T-helper 17 cell (primary cell): ENCODE data around the gene LARP4B. TPM values are rescaled to one million over a fixed set of nuclear protein-coding genes. Genes with fewer than 3 reads are reported as not detected.

Experiments used
- ATAC-seq: fragments of 150-1000 bp; cut with Tn5 transposase; 2 replicates; pipeline ENCODE4 v1.10.0; 2021; ENCODE audit warnings: mild to moderate bottlenecking, moderate library complexity
- DNase-seq, 3 donors: peaks; one replicate each; pipeline versions ENCODE4 v3.0.0 to v3.0.0-alpha.2; 2020 to 2021
- H3K9me3 ChIP-seq: one replicate; pipeline ENCODE4 v1.7.0; 2013; ENCODE audit warnings: low read length, mild to moderate bottlenecking; ENCODE audit not compliant: control insufficient read depth, poor library complexity, severe bottlenecking
- H3K27ac Mint-ChIP-seq: one replicate; pipeline ENCODE4 v1.8.0; 2022; ENCODE audit warnings: mild to moderate bottlenecking, moderate library complexity, mixed read lengths
- H3K27me3 Mint-ChIP-seq: one replicate; pipeline ENCODE4 v1.8.0; 2022; ENCODE audit warnings: mixed read lengths
- H3K36me3 Mint-ChIP-seq: one replicate; pipeline ENCODE4 v1.8.0; 2022; ENCODE audit warnings: low read depth, mixed read lengths
- H3K4me1 Mint-ChIP-seq: one replicate; pipeline ENCODE4 v1.8.0; 2022; ENCODE audit warnings: mild to moderate bottlenecking, mixed read lengths
- H3K4me3 Mint-ChIP-seq: one replicate; pipeline ENCODE4 v1.8.0; 2022; ENCODE audit warnings: mild to moderate bottlenecking, moderate library complexity, mixed read lengths
- total RNA-seq, 4 donors: library from RNA in 2 of 4; stranded (reverse) in 2 of 4; gene quantifications; one replicate each; pipeline ENCODE4 v1.2.3 and lab custom pipeline; 2022 to 2026

Gene LARP4B
- total RNA-seq, 2 donors from 2014 or later: 59.4 to 72.9 TPM

- Mint-ChIP-seq H3K4me3 (no peak overlapping the region), H3K36me3 (peaks cover 17% of the 10 kb centered on the region), H3K27ac (peak overlapping the region; percentile 47), H3K4me1 (peaks cover 21% of the 10 kb centered on the region), H3K27me3 (no peaks in the 10 kb centered on the region)
- DNase-seq (no peak), ATAC-seq (no peak)
- H3K9me3 ChIP-seq: no peaks in the 10 kb centered on the region
These were observed 111.7 kb downstream of the LARP4B start for GRCh38 chr10:819816-820215.

GRCh38 chr10:819326-819725 is 112.2 kb downstream of the LARP4B start:
- H3K27ac Mint-ChIP-seq: no peak overlapping the region
- H3K27me3 Mint-ChIP-seq: no peaks in the 10 kb centered on the region
- H3K4me3 Mint-ChIP-seq: no peak overlapping the region
- peaks cover 17% of the 10 kb centered on the region for H3K36me3 Mint-ChIP-seq
- ATAC-seq: no peak
- no peaks in the 10 kb centered on the region for H3K9me3 ChIP-seq
- H3K4me1 Mint-ChIP-seq: peaks cover 21% of the 10 kb centered on the region
- DNase-seq: no peak

- ATAC-seq (no peak), DNase-seq (no peak)
- no peaks in the 10 kb centered on the region for H3K9me3 ChIP-seq
- no peak overlapping the region for H3K4me3 Mint-ChIP-seq
- no peaks in the 10 kb centered on the region for H3K27me3 Mint-ChIP-seq
- H3K27ac Mint-ChIP-seq: no peak overlapping the region
- H3K36me3 Mint-ChIP-seq: peaks cover 15% of the 10 kb centered on the region
- peaks cover 16% of the 10 kb centered on the region for H3K4me1 Mint-ChIP-seq
These were observed 112.8 kb downstream of the LARP4B start for GRCh38 chr10:818526-819220.

GRCh38 chr10:818010-818409 is 113.5 kb downstream of the LARP4B start:
- Mint-ChIP-seq H3K4me1 (peaks cover 11% of the 10 kb centered on the region), H3K27ac (no peak overlapping the region), H3K27me3 (no peaks in the 10 kb centered on the region), H3K36me3 (peaks cover 15% of the 10 kb centered on the region), H3K4me3 (no peak overlapping the region)
- DNase-seq: no peak
- H3K9me3 ChIP-seq: no peaks in the 10 kb centered on the region
- ATAC-seq: no peak

- Mint-ChIP-seq H3K27ac (no peak overlapping the region), H3K27me3 (no peaks in the 10 kb centered on the region), H3K4me1 (peaks cover 6% of the 10 kb centered on the region), H3K4me3 (no peak overlapping the region), H3K36me3 (peaks cover 15% of the 10 kb centered on the region)
- DNase-seq (no peak), ATAC-seq (no peak)
- no peaks in the 10 kb centered on the region for H3K9me3 ChIP-seq
These were observed 114.1 kb downstream of the LARP4B start for GRCh38 chr10:817371-817770.

GRCh38 chr10:816958-817357 is 114.5 kb downstream of the LARP4B start:
- H3K27me3 Mint-ChIP-seq: no peaks in the 10 kb centered on the region
- no peak for ATAC-seq
- H3K27ac Mint-ChIP-seq: no peak overlapping the region
- DNase-seq: no peak
- H3K36me3 Mint-ChIP-seq: peaks cover 15% of the 10 kb centered on the region
- peaks cover 6% of the 10 kb centered on the region for H3K4me1 Mint-ChIP-seq
- no peaks in the 10 kb centered on the region for H3K9me3 ChIP-seq
- H3K4me3 Mint-ChIP-seq: no peak overlapping the region

- H3K27me3 Mint-ChIP-seq: no peaks in the 10 kb centered on the region
- H3K27ac Mint-ChIP-seq: no peak overlapping the region
- peaks cover 12% of the 10 kb centered on the region for H3K36me3 Mint-ChIP-seq
- no peaks in the 10 kb centered on the region for H3K9me3 ChIP-seq
- DNase-seq (no peak), ATAC-seq (no peak)
- H3K4me3 Mint-ChIP-seq: no peak overlapping the region
- peaks cover 2% of the 10 kb centered on the region for H3K4me1 Mint-ChIP-seq
These were observed 115.4 kb downstream of the LARP4B start for GRCh38 chr10:816091-816477.

GRCh38 chr10:815338-816090 is 116.0 kb downstream of the LARP4B start:
- peaks cover 11% of the 10 kb centered on the region for H3K36me3 Mint-ChIP-seq
- peaks cover 2% of the 10 kb centered on the region for H3K4me1 Mint-ChIP-seq
- no peaks in the 10 kb centered on the region for H3K27me3 Mint-ChIP-seq
- no peaks in the 10 kb centered on the region for H3K9me3 ChIP-seq
- H3K27ac Mint-ChIP-seq: no peak overlapping the region
- DNase-seq (no peak), ATAC-seq (no peak)
- H3K4me3 Mint-ChIP-seq: no peak overlapping the region

- H3K4me3 Mint-ChIP-seq: no peak overlapping the region
- peaks cover 2% of the 10 kb centered on the region for H3K4me1 Mint-ChIP-seq
- no peaks in the 10 kb centered on the region for H3K9me3 ChIP-seq
- no peaks in the 10 kb centered on the region for H3K27me3 Mint-ChIP-seq
- peaks cover 8% of the 10 kb centered on the region for H3K36me3 Mint-ChIP-seq
- DNase-seq (no peak), ATAC-seq (no peak)
- no peak overlapping the region for H3K27ac Mint-ChIP-seq
These were observed 116.8 kb downstream of the LARP4B start for GRCh38 chr10:814536-815302.

GRCh38 chr10:813286-813685 is 118.2 kb downstream of the LARP4B start:
- Mint-ChIP-seq H3K4me3 (no peak overlapping the region), H3K4me1 (peaks cover 2% of the 10 kb centered on the region), H3K27me3 (no peaks in the 10 kb centered on the region), H3K36me3 (peaks cover 8% of the 10 kb centered on the region), H3K27ac (no peak overlapping the region)
- DNase-seq (no peak), ATAC-seq (no peak)
- no peaks in the 10 kb centered on the region for H3K9me3 ChIP-seq

- Mint-ChIP-seq H3K27me3 (no peaks in the 10 kb centered on the region), H3K36me3 (peaks cover 11% of the 10 kb centered on the region), H3K4me1 (peaks cover 2% of the 10 kb centered on the region), H3K4me3 (no peak overlapping the region), H3K27ac (no peak overlapping the region)
- DNase-seq: no peak
- no peaks in the 10 kb centered on the region for H3K9me3 ChIP-seq
- no peak for ATAC-seq
These were observed 118.7 kb downstream of the LARP4B start for GRCh38 chr10:812787-813186.

- Mint-ChIP-seq H3K27ac (no peak overlapping the region), H3K36me3 (peaks cover 11% of the 10 kb centered on the region), H3K4me1 (peaks cover 6% of the 10 kb centered on the region), H3K4me3 (no peak overlapping the region), H3K27me3 (no peaks in the 10 kb centered on the region)
- no peaks in the 10 kb centered on the region for H3K9me3 ChIP-seq
- DNase-seq (no peak), ATAC-seq (no peak)
These were observed 119.9 kb downstream of the LARP4B start for GRCh38 chr10:811379-812175.
